Iris pigment epithelial cell (primary cell): Measurements from ENCODE around the gene MAPT.
A peak's percentile ranks its signal among the peaks of the same experiment; 100 is the strongest.
"Not testable (repeated sequence)": the region's sequence is repeated elsewhere in the genome, so short reads cannot be mapped to it uniquely, and the experiment has no call there.

ENCODE experiments used
- DNase-seq: peaks from one replicate; pipeline ENCODE4 v3.0.0-alpha.2; 2011; ENCODE audit warnings: low read depth

The MAPT gene

DNA sequence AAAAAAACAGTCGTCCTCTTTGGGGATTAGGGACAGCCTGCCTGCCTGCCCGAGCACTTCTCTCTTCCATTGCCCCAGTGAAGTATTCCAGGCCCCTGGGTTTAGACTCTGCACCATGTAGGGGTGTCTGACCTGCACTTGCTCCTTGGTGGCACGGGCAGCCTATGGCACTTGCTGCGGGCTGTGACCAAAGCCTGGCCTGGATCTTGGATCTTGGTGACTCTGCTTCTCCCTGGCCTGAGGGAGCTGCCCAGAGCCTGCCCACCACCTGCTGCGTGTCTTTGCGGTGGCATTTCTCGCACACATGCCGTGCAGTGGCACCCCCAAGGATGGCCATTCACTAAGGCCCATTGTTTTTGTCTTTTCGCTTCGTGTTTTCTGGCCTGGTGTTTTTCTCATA, 98.5 kb downstream of the MAPT start:
- DNase-seq, result no peak

DNA sequence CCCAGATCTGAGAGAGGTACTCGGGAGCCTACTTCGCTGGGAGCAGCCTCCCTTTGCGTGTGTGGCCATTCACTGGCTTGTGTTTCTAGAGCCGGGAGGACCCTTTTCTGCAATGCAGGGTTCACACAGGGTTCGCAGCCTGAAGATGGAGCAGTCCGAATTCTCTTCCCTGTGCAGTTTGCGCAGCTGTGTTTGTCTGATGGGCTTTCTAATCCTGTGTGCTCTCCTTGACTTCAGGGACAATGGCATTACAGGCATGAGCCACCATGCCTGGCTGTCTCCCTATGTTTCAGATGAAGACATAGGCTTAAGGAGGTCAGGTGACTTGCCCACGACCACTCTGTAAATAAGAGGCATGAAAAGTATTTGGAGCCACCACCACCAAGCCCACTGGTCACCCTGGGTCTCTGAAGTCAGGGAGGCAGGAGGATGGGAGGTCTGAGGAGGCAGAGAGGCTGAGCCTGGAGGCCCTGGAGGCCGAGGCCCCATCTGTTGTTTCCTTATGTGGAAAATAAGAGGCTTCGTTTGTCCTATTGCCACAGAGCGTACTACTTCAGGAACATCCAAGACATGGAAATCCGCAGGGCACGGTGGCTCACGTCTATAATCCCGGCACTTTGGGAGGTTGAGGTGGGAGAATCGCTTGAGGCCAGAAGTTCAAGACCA, 99.7 kb downstream of the MAPT start:
- no peak for DNase-seq

DNA sequence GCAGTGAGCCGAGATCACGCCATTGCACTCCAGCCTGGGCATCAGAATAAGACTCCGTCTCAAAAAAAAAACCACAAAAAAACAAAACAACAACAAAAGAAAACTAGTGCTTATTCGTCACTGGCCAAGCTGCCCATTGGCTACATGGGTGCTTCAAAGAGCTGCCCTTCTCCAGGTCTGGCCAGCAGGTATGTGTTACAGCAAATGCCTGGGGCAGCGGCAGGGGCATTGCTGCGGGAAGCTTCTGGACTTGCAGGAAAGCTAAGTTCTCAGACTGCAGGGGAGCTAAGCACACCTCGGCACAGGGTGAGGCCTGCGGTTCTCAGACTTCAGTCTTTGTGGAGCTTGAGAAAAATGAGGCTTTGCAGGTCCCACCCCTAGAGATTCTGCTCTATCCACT, 100.6 kb downstream of the MAPT start:
- DNase-seq, result no peak

DNA sequence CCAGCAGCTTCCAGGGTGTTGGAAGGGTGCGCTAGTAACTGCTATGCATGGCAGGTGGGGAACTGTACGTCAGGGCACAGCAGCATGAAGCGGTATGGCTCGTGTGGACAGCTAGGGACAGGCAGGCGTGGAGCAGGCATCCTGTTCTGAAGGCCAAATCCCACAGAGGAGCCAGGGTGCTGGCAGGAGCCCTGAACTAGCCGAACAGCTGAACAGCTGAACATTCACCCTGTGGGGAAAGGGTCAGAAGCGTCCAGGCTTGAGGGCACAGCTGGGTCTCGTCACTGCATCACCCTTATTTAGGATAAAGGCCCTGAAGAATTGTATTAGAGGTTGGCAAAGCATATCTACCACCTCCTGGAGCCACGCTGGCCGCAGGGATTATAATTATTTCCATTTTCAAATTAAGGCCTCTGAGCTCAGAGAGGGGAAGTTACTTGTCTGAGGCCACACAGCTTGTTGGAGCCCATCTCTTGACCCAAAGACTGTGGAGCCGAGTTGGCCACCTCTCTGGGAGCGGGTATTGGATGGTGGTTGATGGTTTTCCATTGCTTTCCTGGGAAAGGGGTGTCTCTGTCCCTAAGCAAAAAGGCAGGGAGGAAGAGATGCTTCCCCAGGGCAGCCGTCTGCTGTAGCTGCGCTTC, 101.4 kb downstream of the MAPT start:
- DNase-seq, result no peak

GRCh38 chr17:45996282-45996937, 102.1 kb downstream of the MAPT start:
- no peak for DNase-seq

DNA sequence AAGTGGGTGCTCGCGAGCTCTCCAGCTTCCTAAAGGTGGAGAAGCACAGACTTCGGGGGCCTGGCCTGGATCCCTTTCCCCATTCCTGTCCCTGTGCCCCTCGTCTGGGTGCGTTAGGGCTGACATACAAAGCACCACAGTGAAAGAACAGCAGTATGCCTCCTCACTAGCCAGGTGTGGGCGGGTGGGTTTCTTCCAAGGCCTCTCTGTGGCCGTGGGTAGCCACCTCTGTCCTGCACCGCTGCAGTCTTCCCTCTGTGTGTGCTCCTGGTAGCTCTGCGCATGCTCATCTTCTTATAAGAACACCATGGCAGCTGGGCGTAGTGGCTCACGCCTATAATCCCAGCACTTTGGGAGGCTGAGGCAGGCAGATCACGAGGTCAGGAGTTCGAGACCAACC, 102.8 kb downstream of the MAPT start:
- DNase-seq, result no peak

GRCh38 chr17:45997624-45998023, 103.3 kb downstream of the MAPT start:
- peak; percentile 51 for DNase-seq

GRCh38 chr17:45998987-45999899, 104.9 kb downstream of the MAPT start, which contains the start of gene STH:
STH (plus strand) TSS chr17:45999250; CDS start chr17:45999280, 30 bp downstream.
- no peak for DNase-seq

GRCh38 chr17:45999900-46000290, 105.5 kb downstream of the MAPT start:
- DNase-seq, result no peak

GRCh38 chr17:46000292-46000691, 105.9 kb downstream of the MAPT start:
- DNase-seq, result no peak

- DNase-seq, result no peak
These were observed 106.4 kb downstream of the MAPT start for GRCh38 chr17:46000757-46001156.

DNA sequence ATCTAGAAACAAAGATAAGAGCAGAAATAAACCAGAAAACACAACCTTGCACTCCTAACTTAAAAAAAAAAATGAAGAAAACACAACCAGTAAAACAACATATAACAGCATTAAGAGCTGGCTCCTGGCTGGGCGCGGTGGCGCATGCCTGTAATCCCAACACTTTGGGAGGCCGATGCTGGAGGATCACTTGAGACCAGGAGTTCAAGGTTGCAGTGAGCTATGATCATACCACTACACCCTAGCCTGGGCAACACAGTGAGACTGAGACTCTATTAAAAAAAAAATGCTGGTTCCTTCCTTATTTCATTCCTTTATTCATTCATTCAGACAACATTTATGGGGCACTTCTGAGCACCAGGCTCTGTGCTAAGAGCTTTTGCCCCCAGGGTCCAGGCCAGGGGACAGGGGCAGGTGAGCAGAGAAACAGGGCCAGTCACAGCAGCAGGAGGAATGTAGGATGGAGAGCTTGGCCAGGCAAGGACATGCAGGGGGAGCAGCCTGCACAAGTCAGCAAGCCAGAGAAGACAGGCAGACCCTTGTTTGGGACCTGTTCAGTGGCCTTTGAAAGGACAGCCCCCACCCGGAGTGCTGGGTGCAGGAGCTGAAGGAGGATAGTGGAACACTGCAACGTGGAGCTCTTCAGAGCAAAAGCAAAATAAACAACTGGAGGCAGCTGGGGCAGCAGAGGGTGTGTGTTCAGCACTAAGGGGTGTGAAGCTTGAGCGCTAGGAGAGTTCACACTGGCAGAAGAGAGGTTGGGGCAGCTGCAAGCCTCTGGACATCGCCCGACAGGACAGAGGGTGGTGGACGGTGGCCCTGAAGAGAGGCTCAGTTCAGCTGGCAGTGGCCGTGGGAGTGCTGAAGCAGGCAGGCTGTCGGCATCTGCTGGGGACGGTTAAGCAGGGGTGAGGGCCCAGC, 107.3 kb downstream of the MAPT start:
- DNase-seq, result no peak

- DNase-seq, result peak; percentile 53
These were observed 108.1 kb downstream of the MAPT start for GRCh38 chr17:46002311-46002972.

DNA sequence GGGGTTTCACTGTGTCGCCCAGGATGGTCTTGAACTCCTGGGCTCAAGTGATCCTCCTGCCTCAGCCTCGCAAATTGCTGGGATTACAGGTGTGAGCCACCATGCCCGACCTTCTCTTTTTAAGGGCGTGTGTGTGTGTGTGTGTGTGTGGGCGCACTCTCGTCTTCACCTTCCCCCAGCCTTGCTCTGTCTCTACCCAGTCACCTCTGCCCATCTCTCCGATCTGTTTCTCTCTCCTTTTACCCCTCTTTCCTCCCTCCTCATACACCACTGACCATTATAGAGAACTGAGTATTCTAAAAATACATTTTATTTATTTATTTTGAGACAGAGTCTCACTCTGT, 108.6 kb downstream of the MAPT start:
- no peak for DNase-seq

- peak; percentile 33 for DNase-seq
These were observed 109.8 kb downstream of the MAPT start for GRCh38 chr17:46003907-46004748.

DNA sequence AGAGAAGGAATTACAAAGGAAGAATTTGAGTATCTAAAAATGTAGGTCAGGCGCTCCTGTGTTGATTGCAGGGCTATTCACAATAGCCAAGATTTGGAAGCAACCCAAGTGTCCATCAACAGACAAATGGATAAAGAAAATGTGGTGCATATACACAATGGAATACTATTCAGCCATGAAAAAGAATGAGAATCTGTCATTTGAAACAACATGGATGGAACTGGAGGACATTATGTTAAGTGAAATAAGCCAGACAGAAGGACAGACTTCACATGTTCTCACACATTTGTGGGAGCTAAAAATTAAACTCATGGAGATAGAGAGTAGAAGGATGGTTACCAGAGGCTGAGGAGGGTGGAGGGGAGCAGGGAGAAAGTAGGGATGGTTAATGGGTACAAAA, 111.7 kb downstream of the MAPT start:
- DNase-seq, result not testable (repeated sequence)

DNA sequence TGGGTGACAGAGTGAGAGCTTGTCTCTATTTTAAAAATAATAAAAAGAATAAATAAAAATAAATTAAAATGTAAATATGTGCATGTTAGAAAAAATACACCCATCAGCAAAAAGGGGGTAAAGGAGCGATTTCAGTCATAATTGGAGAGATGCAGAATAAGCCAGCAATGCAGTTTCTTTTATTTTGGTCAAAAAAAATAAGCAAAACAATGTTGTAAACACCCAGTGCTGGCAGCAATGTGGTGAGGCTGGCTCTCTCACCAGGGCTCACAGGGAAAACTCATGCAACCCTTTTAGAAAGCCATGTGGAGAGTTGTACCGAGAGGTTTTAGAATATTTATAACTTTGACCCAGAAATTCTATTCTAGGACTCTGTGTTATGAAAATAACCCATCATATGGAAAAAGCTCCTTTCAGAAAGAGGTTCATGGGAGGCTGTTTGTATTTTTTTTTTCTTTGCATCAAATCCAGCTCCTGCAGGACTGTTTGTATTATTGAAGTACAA, 113.2 kb downstream of the MAPT start:
- no peak for DNase-seq

- DNase-seq, result no peak
These were observed 114.2 kb downstream of the MAPT start for GRCh38 chr17:46008591-46008990.
